A549 (cell line): ENCODE measurements around the gene PPM1H. TPM values are rescaled to one million over a fixed set of nuclear protein-coding genes. Genes with fewer than 3 reads are reported as not detected.

Experiments
- ATAC-seq, 2 experiments: fragments of 200-7000 bp in 1 of 2; fragments of >200 bp in 1 of 2; cut with Nextera tagmentation in 1 of 2; cut with Tn5 transposase in 1 of 2; 3 replicates each; pipeline versions ENCODE4 v1.8.0 to v1.9.1; 2018 to 2020; ENCODE audit warnings: mild to moderate bottlenecking in 1 of 2, moderate library complexity in 1 of 2
- CTCF ChIA-PET: fragments of 300-600 bp; sonication (Branson Sonifier 250); formaldehyde crosslinking; extraction: SDS; loops from one replicate; lab custom pipeline; 2021; ENCODE audit warnings: antibody characterized with exemption, inconsistent platforms; lab: Yijun Ruan, JAX
- POLR2A ChIA-PET: fragments of 350-600 bp; formaldehyde crosslinking; extraction: SDS; loops from one replicate; lab custom pipeline; 2021; ENCODE audit warnings: antibody characterized with exemption, inconsistent platforms; lab: Yijun Ruan, JAX
- DNase-seq, 2 experiments: peaks; one replicate each; pipeline versions ENCODE4 v3.0.0 to v3.0.0-alpha.2; 2011 to 2016; ENCODE audit warnings: low read depth in 1 of 2, low spot score in 1 of 2
- FAIRE-seq: peaks from 2 replicates; lab custom pipeline; 2011; peaks lifted over from hg19 to GRCh38; lab: Jason Lieb, UNC
- H3K27ac ChIP-seq, 2 experiments: fragments of >200 bp; sonication (Bioruptor Twin); formaldehyde crosslinking; 3 replicates each; pipeline ENCODE4 v1.5.1; 2016 to 2017
- H3K4me1 ChIP-seq: fragments of >200 bp; sonication (Bioruptor Twin); formaldehyde crosslinking; 3 replicates; pipeline ENCODE4 v1.6.1; 2016
- H3K4me2 ChIP-seq: fragments of >200 bp; sonication (Bioruptor Twin); formaldehyde crosslinking; 3 replicates; pipeline ENCODE4 v1.6.1; 2016
- H3K4me3 ChIP-seq: fragments of >200 bp; sonication (Bioruptor Twin); formaldehyde crosslinking; 3 replicates; pipeline ENCODE4 v1.5.1; 2016
- H3K9me3 ChIP-seq: fragments of >200 bp; sonication (Bioruptor Twin); formaldehyde crosslinking; 3 replicates; pipeline ENCODE4 v1.6.1; 2016
- CHD4 ChIP-seq: fragments of 200-600 bp; sonication (generic); IDR thresholded peaks from 2 replicates; pipeline ENCODE4 v1.6.1; 2016; ENCODE audit warnings: antibody characterized with exemption, mild to moderate bottlenecking, borderline replicate concordance
- EP300 ChIP-seq, 2 experiments: fragments of >200 bp; sonication (Bioruptor Twin); formaldehyde crosslinking; IDR thresholded peaks; 2 replicates in 1 of 2; 3 replicates in 1 of 2; pipeline ENCODE4 v1.6.1; 2016 to 2017
- FOSL2 ChIP-seq, 2 experiments: fragments of 450-650 bp in 1 of 2; fragments of >200 bp in 1 of 2; sonication (Bioruptor Twin) in 1 of 2; formaldehyde crosslinking; IDR thresholded peaks; 2 replicates each; pipeline versions ENCODE4 v1.5.0 to v1.6.1; 2016 to 2020; ENCODE audit warnings: mild to moderate bottlenecking in 1 of 2, moderate library complexity in 1 of 2
- GATA3 ChIP-seq: IDR thresholded peaks from 2 replicates; pipeline ENCODE4 v1.6.1; 2012; ENCODE audit warnings: borderline replicate concordance
- HEYL ChIP-seq: fragments of 250-450 bp; sonication (Bioruptor Pico); IDR thresholded peaks from 2 replicates; pipeline ENCODE4 v1.8.0; 2021; ENCODE audit warnings: mild to moderate bottlenecking, moderate library complexity
- HOXB5 ChIP-seq: fragments of 250-450 bp; sonication (Bioruptor Pico); IDR thresholded peaks from 2 replicates; pipeline ENCODE4 v1.5.0; 2020; ENCODE audit warnings: mild to moderate bottlenecking, moderate library complexity
- MAFK ChIP-seq: fragments of 450-650 bp; IDR thresholded peaks from 2 replicates; pipeline ENCODE4 v1.6.1; 2014; ENCODE audit not compliant: partially characterized antibody
- MYC ChIP-seq: IDR thresholded peaks from 2 replicates; pipeline ENCODE4 v1.6.1; 2012; ENCODE audit warnings: mild to moderate bottlenecking, inconsistent platforms, low read length, improper control_type of control experiment, borderline replicate concordance
- PHF8 ChIP-seq: fragments of 200-600 bp; sonication (generic); IDR thresholded peaks from 2 replicates; pipeline ENCODE4 v1.6.1; 2016; ENCODE audit warnings: low read depth, mild to moderate bottlenecking, antibody characterized with exemption, moderate library complexity, borderline replicate concordance
- RFX5 ChIP-seq: fragments of 450-650 bp; IDR thresholded peaks from 2 replicates; pipeline ENCODE4 v1.7.1; 2014; ENCODE audit warnings: antibody characterized with exemption, mild to moderate bottlenecking, moderate library complexity
- RNF2 ChIP-seq: fragments of 200-600 bp; sonication (generic); IDR thresholded peaks from 2 replicates; pipeline ENCODE4 v1.6.1; 2016; ENCODE audit warnings: low read depth, mild to moderate bottlenecking, antibody characterized with exemption, moderate library complexity, borderline replicate concordance
- TFCP2L1 ChIP-seq: fragments of 250-450 bp; sonication (Bioruptor Pico); IDR thresholded peaks from 2 replicates; pipeline ENCODE4 v1.5.0; 2021; ENCODE audit warnings: mild to moderate bottlenecking
- TP53 ChIP-seq: fragments of 250-450 bp; sonication (Bioruptor Pico); IDR thresholded peaks from 2 replicates; pipeline ENCODE4 v1.5.0; 2021; ENCODE audit warnings: mild to moderate bottlenecking, moderate library complexity
- ZNF302 ChIP-seq: fragments of 250-450 bp; sonication (Bioruptor Pico); IDR thresholded peaks from 2 replicates; pipeline ENCODE4 v1.9.0; 2021; ENCODE audit warnings: inconsistent platforms, mild to moderate bottlenecking, moderate library complexity
- ZSCAN20 ChIP-seq: fragments of 250-450 bp; sonication (Bioruptor Pico); IDR thresholded peaks from 2 replicates; pipeline ENCODE4 v1.8.0; 2022; ENCODE audit warnings: mild to moderate bottlenecking, moderate library complexity
- WGBS: methylation state at CpG from one replicate; pipeline ENCODE4 v1.1.6; 2017; ENCODE audit errors: missing lambda C conversion rate; 5-methylcytosine and 5-hydroxymethylcytosine counted together
- polyA plus RNA-seq, 4 experiments: library from polyadenylated mRNA; depleted of rRNA in 3 of 4; stranded (reverse); fragments of >200 nt; fragmentation: RNase III in 1 of 4; extraction: RNeasy Plus Mini Kit Qiagen cat#74134 plus additional on column Dnase treatment in 1 of 4; gene quantifications; 2 replicates in 3 of 4; 3 replicates in 1 of 4; pipeline ENCODE4 v1.2.3, GENCODE V29; 2011 to 2017
- TF ChIP-seq, protein P1 (sequence below): fragments of 150-350 bp; IDR thresholded peaks from 2 replicates; pipeline ENCODE4 v1.6.1; 2014; ENCODE audit warnings: low read depth, mild to moderate bottlenecking, low read length
- TF ChIP-seq, protein P2 (sequence below): fragments of >200 bp; sonication (Bioruptor Twin); formaldehyde crosslinking; IDR thresholded peaks from 3 replicates; pipeline ENCODE4 v1.6.1; 2016
- TF ChIP-seq, protein P3 (sequence below): IDR thresholded peaks from 2 replicates; pipeline ENCODE4 v1.6.1; 2012; ENCODE audit warnings: low read depth, borderline replicate concordance
- TF ChIP-seq, protein P4 (sequence below): IDR thresholded peaks from 2 replicates; pipeline ENCODE4 v1.6.1; 2012
- TF ChIP-seq, protein P5 (sequence below): fragments of >200 bp; sonication (Bioruptor Twin); formaldehyde crosslinking; IDR thresholded peaks from 3 replicates; pipeline ENCODE4 v1.5.1; 2016
- TF ChIP-seq, protein P6 (sequence below): fragments of 450-650 bp; IDR thresholded peaks from 2 replicates; pipeline ENCODE4 v1.6.1; 2014; ENCODE audit warnings: antibody characterized with exemption

PPM1H gene
- polyA plus RNA-seq, 2 of the 4 experiments (the other 2 are of a cell fraction) = 7.8 TPM

DNA sequence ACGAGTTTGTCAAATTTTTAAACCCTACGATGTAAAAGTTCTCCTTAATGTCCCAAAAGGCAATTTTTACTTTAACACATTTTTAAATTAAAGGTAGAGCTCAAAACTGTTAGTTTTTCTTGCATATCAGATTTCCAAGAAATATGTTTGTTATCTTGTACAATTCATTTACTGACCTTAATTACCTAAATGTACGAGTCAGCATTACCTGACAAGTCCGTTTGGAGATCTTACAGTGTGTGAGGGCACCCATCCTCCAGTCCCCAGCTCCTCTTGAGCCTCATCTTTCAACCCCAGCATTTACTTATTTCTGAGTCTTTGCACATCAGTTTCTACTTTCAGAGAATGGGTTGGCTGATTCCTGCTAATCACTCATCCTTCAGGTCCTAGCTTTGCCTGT, 23.7 kb downstream of the PPM1H start:
- POLR2A ChIA-PET = no interaction called here
- Histone ChIP-seq H3K9me3 (no peaks in the 10 kb centered on the region), H3K4me3 (no peak overlapping the region), H3K4me1 (no peaks in the 10 kb centered on the region), H3K27ac (no peak overlapping the region), H3K4me2 (no peak overlapping the region)
- no peak for FAIRE-seq
- TF ChIP-seq FOSL2 (IDR thresholded peaks at IDR 0.05) (no peak), FOSL2 (CRISPR knock-in tag; IDR thresholded peaks at IDR 0.05) (no peak), RNF2 (no peak), TFCP2L1 (CRISPR knock-in tag) (no peak), MYC (no peak), MAFK (peak; percentile 88), HOXB5 (CRISPR knock-in tag) (no peak)
- TF ChIP-seq, protein P1, sequence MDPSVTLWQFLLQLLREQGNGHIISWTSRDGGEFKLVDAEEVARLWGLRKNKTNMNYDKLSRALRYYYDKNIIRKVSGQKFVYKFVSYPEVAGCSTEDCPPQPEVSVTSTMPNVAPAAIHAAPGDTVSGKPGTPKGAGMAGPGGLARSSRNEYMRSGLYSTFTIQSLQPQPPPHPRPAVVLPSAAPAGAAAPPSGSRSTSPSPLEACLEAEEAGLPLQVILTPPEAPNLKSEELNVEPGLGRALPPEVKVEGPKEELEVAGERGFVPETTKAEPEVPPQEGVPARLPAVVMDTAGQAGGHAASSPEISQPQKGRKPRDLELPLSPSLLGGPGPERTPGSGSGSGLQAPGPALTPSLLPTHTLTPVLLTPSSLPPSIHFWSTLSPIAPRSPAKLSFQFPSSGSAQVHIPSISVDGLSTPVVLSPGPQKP = no peak
- CTCF ChIA-PET = interaction anchor here (1.0 to 1.3 kb wide), 2 partner anchors 23 to 99 kb away, joined by 3 to 4 read pairs; partner anchors contain the start of gene PPM1H
- no peak for DNase-seq
- no peak for ATAC-seq
- 88% methylated on average over 4 of the region's 4 CpGs for WGBS

DNA sequence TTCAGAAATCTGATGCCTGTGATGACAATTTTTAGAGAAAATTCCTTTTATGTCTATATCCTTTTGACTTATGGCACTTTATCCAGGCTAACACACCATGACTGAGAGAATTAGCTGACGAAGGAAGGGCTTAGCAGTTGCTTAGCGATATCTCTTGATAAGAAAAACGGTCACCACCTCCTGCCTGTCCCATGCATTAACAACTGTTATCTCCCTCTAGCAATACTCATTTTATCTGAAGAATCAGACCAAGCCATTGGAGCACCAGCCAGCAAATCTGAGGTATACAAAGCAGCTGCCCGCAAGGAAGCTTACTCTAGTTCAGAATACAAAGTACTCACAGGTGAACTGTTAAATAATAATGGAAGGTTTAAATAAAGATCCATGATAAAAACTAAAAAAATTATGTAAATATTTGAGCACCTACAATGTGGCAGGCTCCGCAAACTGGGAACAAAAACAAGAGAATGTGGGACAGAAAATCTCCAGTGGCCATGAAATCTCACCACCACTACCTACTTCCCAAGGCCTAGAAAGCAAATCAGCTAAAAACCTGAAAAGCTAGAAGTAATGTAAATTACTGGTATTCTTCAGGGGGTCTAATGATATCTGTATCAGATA, 24.3 kb downstream of the PPM1H start:
- TF ChIP-seq, protein P2, sequence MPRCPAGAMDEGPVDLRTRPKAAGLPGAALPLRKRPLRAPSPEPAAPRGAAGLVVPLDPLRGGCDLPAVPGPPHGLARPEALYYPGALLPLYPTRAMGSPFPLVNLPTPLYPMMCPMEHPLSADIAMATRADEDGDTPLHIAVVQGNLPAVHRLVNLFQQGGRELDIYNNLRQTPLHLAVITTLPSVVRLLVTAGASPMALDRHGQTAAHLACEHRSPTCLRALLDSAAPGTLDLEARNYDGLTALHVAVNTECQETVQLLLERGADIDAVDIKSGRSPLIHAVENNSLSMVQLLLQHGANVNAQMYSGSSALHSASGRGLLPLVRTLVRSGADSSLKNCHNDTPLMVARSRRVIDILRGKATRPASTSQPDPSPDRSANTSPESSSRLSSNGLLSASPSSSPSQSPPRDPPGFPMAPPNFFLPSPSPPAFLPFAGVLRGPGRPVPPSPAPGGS = no peak
- no peak for TF ChIP-seq EP300 (IDR thresholded peaks at IDR 0.05)
- no peak for TF ChIP-seq ZSCAN20 (CRISPR knock-in tag)
- TF ChIP-seq RFX5 = no peak
- TF ChIP-seq TP53 (CRISPR knock-in tag) = no peak
- TF ChIP-seq CHD4 = no peak
- TF ChIP-seq RNF2 = no peak
- no peak for TF ChIP-seq GATA3
- TF ChIP-seq, protein P3, sequence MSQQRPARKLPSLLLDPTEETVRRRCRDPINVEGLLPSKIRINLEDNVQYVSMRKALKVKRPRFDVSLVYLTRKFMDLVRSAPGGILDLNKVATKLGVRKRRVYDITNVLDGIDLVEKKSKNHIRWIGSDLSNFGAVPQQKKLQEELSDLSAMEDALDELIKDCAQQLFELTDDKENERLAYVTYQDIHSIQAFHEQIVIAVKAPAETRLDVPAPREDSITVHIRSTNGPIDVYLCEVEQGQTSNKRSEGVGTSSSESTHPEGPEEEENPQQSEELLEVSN = no peak
- TF ChIP-seq ZNF302 (CRISPR knock-in tag) = no peak
- TF ChIP-seq, protein P4, sequence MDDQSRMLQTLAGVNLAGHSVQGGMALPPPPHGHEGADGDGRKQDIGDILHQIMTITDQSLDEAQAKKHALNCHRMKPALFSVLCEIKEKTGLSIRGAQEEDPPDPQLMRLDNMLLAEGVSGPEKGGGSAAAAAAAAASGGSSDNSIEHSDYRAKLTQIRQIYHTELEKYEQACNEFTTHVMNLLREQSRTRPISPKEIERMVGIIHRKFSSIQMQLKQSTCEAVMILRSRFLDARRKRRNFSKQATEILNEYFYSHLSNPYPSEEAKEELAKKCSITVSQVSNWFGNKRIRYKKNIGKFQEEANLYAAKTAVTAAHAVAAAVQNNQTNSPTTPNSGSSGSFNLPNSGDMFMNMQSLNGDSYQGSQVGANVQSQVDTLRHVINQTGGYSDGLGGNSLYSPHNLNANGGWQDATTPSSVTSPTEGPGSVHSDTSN = no peak
- TF ChIP-seq, protein P5, sequence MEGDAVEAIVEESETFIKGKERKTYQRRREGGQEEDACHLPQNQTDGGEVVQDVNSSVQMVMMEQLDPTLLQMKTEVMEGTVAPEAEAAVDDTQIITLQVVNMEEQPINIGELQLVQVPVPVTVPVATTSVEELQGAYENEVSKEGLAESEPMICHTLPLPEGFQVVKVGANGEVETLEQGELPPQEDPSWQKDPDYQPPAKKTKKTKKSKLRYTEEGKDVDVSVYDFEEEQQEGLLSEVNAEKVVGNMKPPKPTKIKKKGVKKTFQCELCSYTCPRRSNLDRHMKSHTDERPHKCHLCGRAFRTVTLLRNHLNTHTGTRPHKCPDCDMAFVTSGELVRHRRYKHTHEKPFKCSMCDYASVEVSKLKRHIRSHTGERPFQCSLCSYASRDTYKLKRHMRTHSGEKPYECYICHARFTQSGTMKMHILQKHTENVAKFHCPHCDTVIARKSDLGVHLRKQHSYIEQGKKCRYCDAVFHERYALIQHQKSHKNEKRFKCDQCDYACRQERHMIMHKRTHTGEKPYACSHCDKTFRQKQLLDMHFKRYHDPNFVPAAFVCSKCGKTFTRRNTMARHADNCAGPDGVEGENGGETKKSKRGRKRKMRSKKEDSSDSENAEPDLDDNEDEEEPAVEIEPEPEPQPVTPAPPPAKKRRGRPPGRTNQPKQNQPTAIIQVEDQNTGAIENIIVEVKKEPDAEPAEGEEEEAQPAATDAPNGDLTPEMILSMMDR = no peak
- TF ChIP-seq, protein P6, sequence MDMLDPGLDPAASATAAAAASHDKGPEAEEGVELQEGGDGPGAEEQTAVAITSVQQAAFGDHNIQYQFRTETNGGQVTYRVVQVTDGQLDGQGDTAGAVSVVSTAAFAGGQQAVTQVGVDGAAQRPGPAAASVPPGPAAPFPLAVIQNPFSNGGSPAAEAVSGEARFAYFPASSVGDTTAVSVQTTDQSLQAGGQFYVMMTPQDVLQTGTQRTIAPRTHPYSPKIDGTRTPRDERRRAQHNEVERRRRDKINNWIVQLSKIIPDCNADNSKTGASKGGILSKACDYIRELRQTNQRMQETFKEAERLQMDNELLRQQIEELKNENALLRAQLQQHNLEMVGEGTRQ = no peak
- no peak for TF ChIP-seq HEYL
- no peak for TF ChIP-seq PHF8
- TF ChIP-seq, all 56 proteins: peak for 0
- POLR2A ChIA-PET = no interaction called here

More for the DNA sequence above, 24.3 kb downstream of the PPM1H start:
- ATAC-seq (no peak), FAIRE-seq (no peak), DNase-seq (no peak)
- H3K27ac ChIP-seq = no peak overlapping the region
- no peak overlapping the region for H3K4me3 ChIP-seq
- 65% methylated on average over 5 of the region's 5 CpGs for WGBS
- no peak overlapping the region for H3K4me2 ChIP-seq
- no peaks in the 10 kb centered on the region for H3K9me3 ChIP-seq
- CTCF ChIA-PET = interaction anchor here (1.0 to 1.3 kb wide), 2 partner anchors 24 to 98 kb away, joined by 3 to 4 read pairs; partner anchors contain the start of gene PPM1H
- no peaks in the 10 kb centered on the region for H3K4me1 ChIP-seq
